ENCODE data around the gene IL17RB. TPM values are rescaled to one million over a fixed set of nuclear protein-coding genes. Genes with fewer than 3 reads are reported as not detected.
A peak's percentile ranks its signal among the peaks of the same experiment; 100 is the strongest.

The IL17RB gene
- total and polyA plus RNA-seq, 4 donors: 0.23 to 1.9 (median 0.74) TPM

DNA sequence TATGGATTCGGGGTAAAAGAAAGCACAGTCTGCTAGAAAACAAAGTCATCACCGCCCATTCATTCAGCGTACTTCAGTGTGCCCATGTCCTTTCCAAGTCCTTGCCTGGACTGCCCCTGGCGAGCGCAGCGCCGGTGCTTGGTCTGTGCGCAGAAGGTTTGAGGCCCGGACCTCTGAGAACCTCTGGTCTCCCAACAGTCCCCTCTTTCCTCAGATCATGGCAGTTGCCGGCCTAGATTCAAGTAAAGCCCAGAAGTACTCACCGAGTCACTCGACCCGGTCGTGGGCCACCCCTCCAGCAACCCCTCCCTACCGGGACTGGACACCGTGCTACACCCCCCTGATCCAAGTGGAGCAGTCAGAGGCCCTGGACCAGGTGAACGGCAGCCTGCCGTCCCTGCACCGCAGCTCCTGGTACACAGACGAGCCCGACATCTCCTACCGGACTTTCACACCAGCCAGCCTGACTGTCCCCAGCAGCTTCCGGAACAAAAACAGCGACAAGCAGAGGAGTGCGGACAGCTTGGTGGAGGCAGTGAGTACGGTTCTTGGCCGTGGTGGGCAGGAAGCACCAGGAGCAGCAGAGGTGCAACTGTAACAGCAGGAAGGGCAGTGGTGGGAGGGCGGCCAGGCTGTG lies 36.5 kb upstream of the IL17RB start:
- DNase-seq: peak in 1 of 2 donors; percentile 59
- 90 to 94% methylated on average over 28 of the region's 28 CpGs for WGBS, 2 donors
- no peaks in the 10 kb centered on the region for H3K4me1 ChIP-seq (ENCODE audit: control insufficient read depth in 1 of 2, insufficient read depth in 2 of 2, low read length in 2 of 2)
- no peaks in the 10 kb centered on the region for H3K36me3 ChIP-seq (ENCODE audit: control insufficient read depth in 1 of 2, insufficient read depth in 2 of 2, low read length in 1 of 2)
- no peak for ATAC-seq (ENCODE audit: low FRiP score)
- no peaks in the 10 kb centered on the region for H3K9me3 ChIP-seq (ENCODE audit: control insufficient read depth, low read length)
- H3K27me3 ChIP-seq (ENCODE audit: control insufficient read depth in 1 of 2, insufficient read depth in 2 of 2, low read length in 1 of 2): no peaks in the 10 kb centered on the region
- no peak overlapping the region for H3K4me3 ChIP-seq (ENCODE audit: low read length in 2 of 2)
- intact Hi-C loops (cut with DNase I): loop anchor here in 1 of 2 donors (5.0 to 10.0 kb wide), 2 partner anchors 82 to 515 kb away; partner anchors contain the start of gene SELENOK
- no peak overlapping the region for H3K27ac ChIP-seq (ENCODE audit: low read depth in 1 of 2, low read length in 2 of 2)

DNA sequence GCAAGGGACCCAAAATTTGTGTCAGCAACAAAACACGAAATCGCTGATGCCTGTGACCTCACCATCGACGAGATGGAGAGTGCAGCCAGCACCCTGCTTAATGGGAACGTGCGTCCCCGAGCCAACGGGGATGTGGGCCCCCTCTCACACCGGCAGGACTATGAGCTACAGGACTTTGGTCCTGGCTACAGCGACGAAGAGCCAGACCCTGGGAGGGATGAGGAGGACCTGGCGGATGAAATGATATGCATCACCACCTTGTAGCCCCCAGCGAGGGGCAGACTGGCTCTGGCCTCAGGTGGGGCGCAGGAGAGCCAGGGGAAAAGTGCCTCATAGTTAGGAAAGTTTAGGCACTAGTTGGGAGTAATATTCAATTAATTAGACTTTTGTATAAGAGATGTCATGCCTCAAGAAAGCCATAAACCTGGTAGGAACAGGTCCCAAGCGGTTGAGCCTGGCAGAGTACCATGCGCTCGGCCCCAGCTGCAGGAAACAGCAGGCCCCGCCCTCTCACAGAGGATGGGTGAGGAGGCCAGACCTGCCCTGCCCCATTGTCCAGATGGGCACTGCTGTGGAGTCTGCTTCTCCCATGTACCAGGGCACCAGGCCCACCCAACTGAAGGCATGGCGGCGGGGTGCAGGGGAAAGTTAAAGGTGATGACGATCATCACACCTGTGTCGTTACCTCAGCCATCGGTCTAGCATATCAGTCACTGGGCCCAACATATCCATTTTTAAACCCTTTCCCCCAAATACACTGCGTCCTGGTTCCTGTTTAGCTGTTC lies 35.0 kb upstream of the IL17RB start:
- 93 to 95% methylated on average over 24 of the region's 24 CpGs for WGBS, 2 donors
- ATAC-seq (ENCODE audit: low FRiP score): no peak
- no peaks in the 10 kb centered on the region for H3K27me3 ChIP-seq (ENCODE audit: control insufficient read depth in 1 of 2, insufficient read depth in 2 of 2, low read length in 1 of 2)

GRCh38 chr3:53812434-53812833 lies 33.9 kb upstream of the IL17RB start:
- no peak for ATAC-seq (ENCODE audit: low FRiP score)
- Histone ChIP-seq H3K27ac (ENCODE audit: low read depth in 1 of 2, low read length in 2 of 2) (no peak overlapping the region), H3K4me1 (ENCODE audit: control insufficient read depth in 1 of 2, insufficient read depth in 2 of 2, low read length in 2 of 2) (no peaks in the 10 kb centered on the region), H3K36me3 (ENCODE audit: control insufficient read depth in 1 of 2, insufficient read depth in 2 of 2, low read length in 1 of 2) (no peaks in the 10 kb centered on the region), H3K4me3 (ENCODE audit: low read length in 2 of 2) (no peak overlapping the region), H3K27me3 (ENCODE audit: control insufficient read depth in 1 of 2, insufficient read depth in 2 of 2, low read length in 1 of 2) (no peaks in the 10 kb centered on the region), H3K9me3 (ENCODE audit: control insufficient read depth, low read length) (no peaks in the 10 kb centered on the region)
- DNase-seq: no peak
- intact Hi-C loops (cut with DNase I): no loop called here
- 78 to 83% methylated on average over 4 of the region's 4 CpGs for WGBS, 2 donors

More for the DNA sequence above, 35.0 kb upstream of the IL17RB start:
- no peak overlapping the region for H3K4me3 ChIP-seq (ENCODE audit: low read length in 2 of 2)
- no peaks in the 10 kb centered on the region for H3K9me3 ChIP-seq (ENCODE audit: control insufficient read depth, low read length)
- DNase-seq: peak in 1 of 2 donors; percentile 58
- intact Hi-C loops (cut with DNase I): no loop called here
- H3K4me1 ChIP-seq (ENCODE audit: control insufficient read depth in 1 of 2, insufficient read depth in 2 of 2, low read length in 2 of 2): no peaks in the 10 kb centered on the region
- H3K36me3 ChIP-seq (ENCODE audit: control insufficient read depth in 1 of 2, insufficient read depth in 2 of 2, low read length in 1 of 2): no peaks in the 10 kb centered on the region
- no peak overlapping the region for H3K27ac ChIP-seq (ENCODE audit: low read depth in 1 of 2, low read length in 2 of 2)

DNA sequence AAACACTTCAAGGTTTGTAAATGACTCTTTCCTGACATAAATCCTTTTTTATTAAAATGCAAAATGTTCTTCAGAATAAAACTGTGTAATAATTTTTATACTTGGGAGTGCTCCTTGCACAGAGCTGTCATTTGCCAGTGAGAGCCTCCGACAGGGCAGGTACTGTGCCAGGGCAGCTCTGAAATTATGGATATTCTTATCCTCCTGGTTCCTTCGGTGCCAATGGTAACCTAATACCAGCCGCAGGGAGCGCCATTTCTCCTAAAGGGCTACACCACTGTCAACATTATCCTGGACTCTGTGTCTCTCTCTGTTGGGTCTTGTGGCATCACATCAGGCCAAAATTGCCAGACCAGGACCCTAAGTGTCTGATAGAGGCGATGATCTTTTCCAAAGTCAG lies 33.1 kb upstream of the IL17RB start:
- Histone ChIP-seq H3K9me3 (ENCODE audit: control insufficient read depth, low read length) (no peaks in the 10 kb centered on the region), H3K4me1 (ENCODE audit: control insufficient read depth in 1 of 2, insufficient read depth in 2 of 2, low read length in 2 of 2) (no peaks in the 10 kb centered on the region), H3K27ac (ENCODE audit: low read depth in 1 of 2, low read length in 2 of 2) (no peak overlapping the region), H3K4me3 (ENCODE audit: low read length in 2 of 2) (no peak overlapping the region), H3K36me3 (ENCODE audit: control insufficient read depth in 1 of 2, insufficient read depth in 2 of 2, low read length in 1 of 2) (no peaks in the 10 kb centered on the region), H3K27me3 (ENCODE audit: control insufficient read depth in 1 of 2, insufficient read depth in 2 of 2, low read length in 1 of 2) (no peaks in the 10 kb centered on the region)
- DNase-seq: peak in 1 of 2 donors; percentile 43
- intact Hi-C loops (cut with DNase I): no loop called here
- 83 to 86% methylated on average over 5 of the region's 5 CpGs for WGBS, 2 donors
- ATAC-seq (ENCODE audit: low FRiP score): no peak

GRCh38 chr3:53813876-53814275 lies 32.5 kb upstream of the IL17RB start:
- Histone ChIP-seq H3K4me3 (ENCODE audit: low read length in 2 of 2) (no peak overlapping the region), H3K36me3 (ENCODE audit: control insufficient read depth in 1 of 2, insufficient read depth in 2 of 2, low read length in 1 of 2) (no peaks in the 10 kb centered on the region), H3K4me1 (ENCODE audit: control insufficient read depth in 1 of 2, insufficient read depth in 2 of 2, low read length in 2 of 2) (no peaks in the 10 kb centered on the region), H3K27ac (ENCODE audit: low read depth in 1 of 2, low read length in 2 of 2) (no peak overlapping the region), H3K9me3 (ENCODE audit: control insufficient read depth, low read length) (no peaks in the 10 kb centered on the region), H3K27me3 (ENCODE audit: control insufficient read depth in 1 of 2, insufficient read depth in 2 of 2, low read length in 1 of 2) (no peaks in the 10 kb centered on the region)
- 85 to 86% methylated on average over 10 of the region's 10 CpGs for WGBS, 2 donors
- intact Hi-C loops (cut with DNase I): no loop called here
- DNase-seq: peak in 1 of 2 donors; percentile 45
- no peak for ATAC-seq (ENCODE audit: low FRiP score)

DNA sequence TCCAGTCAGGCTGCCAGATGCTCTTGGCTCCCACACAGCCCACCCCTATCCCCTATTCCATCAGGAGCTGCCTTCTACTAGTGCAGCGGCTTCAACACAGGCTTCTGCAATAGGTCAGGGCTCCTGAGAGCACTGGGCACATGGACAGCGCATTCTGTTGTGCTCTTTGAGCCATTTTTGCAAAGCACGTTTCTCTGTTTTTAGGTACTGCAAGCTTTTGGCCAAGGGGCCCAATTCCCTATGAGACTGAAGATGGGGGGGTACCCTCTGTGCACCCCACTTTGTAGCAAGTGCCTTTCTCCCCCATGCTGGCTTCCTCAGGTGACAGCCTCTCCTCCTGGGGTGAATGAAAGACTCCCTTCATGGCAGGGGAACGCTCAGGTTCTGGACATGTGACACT lies 31.3 kb upstream of the IL17RB start:
- Histone ChIP-seq H3K27me3 (ENCODE audit: control insufficient read depth in 1 of 2, insufficient read depth in 2 of 2, low read length in 1 of 2) (no peaks in the 10 kb centered on the region), H3K27ac (ENCODE audit: low read depth in 1 of 2, low read length in 2 of 2) (no peak overlapping the region), H3K4me1 (ENCODE audit: control insufficient read depth in 1 of 2, insufficient read depth in 2 of 2, low read length in 2 of 2) (no peaks in the 10 kb centered on the region), H3K4me3 (ENCODE audit: low read length in 2 of 2) (no peak overlapping the region), H3K9me3 (ENCODE audit: control insufficient read depth, low read length) (no peaks in the 10 kb centered on the region), H3K36me3 (ENCODE audit: control insufficient read depth in 1 of 2, insufficient read depth in 2 of 2, low read length in 1 of 2) (no peaks in the 10 kb centered on the region)
- intact Hi-C loops (cut with DNase I): no loop called here
- WGBS, 2 donors: 95 to 96% methylated on average over 4 of the region's 4 CpGs
- DNase-seq (no peak), ATAC-seq (ENCODE audit: low FRiP score) (no peak)

DNA sequence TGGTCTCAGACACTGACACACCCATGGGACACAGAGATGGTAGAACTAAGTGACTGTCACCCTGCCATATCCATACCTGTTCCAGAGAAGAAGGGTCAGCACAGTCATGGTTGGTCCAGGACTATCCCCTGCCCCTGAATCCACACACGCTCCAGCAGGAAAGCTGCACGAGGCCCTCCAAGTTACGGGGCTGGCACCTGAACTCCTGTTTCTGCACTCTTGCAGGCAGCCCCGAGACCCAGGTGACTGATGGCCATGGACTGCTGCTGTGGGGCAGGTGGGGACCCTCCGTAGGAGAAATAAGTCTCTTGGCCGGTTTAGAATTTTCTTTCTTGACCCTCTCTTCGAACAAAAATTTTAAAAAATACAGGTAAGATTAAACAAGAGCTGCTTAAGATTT lies 30.7 kb upstream of the IL17RB start:
- ATAC-seq (ENCODE audit: low FRiP score) (no peak), DNase-seq (peak in 1 of 2 donors; percentile 55)
- no peak overlapping the region for H3K4me3 ChIP-seq (ENCODE audit: low read length in 2 of 2)
- H3K9me3 ChIP-seq (ENCODE audit: control insufficient read depth, low read length): no peaks in the 10 kb centered on the region
- intact Hi-C loops (cut with DNase I): no loop called here
- no peaks in the 10 kb centered on the region for H3K4me1 ChIP-seq (ENCODE audit: control insufficient read depth in 1 of 2, insufficient read depth in 2 of 2, low read length in 2 of 2)
- H3K27me3 ChIP-seq (ENCODE audit: control insufficient read depth in 1 of 2, insufficient read depth in 2 of 2, low read length in 1 of 2): no peaks in the 10 kb centered on the region
- WGBS, 2 donors: 92 to 96% methylated on average over 7 of the region's 7 CpGs
- H3K36me3 ChIP-seq (ENCODE audit: control insufficient read depth in 1 of 2, insufficient read depth in 2 of 2, low read length in 1 of 2): no peaks in the 10 kb centered on the region
- H3K27ac ChIP-seq (ENCODE audit: low read depth in 1 of 2, low read length in 2 of 2): no peak overlapping the region

DNA sequence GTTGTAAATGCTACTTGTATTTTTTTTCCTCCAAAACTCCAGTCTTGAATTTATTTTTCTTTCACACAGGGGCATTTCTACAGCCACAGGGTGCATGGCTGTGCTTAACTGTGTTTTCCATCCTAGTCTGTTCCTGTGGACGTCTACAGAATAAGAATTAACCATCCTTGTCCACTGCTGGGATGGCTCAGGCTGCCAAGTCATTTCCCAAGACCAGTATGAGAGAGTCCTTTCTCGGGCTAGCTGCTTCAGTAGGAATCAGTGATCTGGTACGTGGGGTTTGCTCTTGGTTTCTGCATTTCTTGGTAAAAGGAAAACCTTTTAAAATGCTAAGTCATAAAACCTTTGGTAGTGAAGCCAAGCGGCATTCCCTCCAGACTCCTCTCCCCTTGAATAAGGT lies 29.9 kb upstream of the IL17RB start:
- Histone ChIP-seq H3K4me3 (ENCODE audit: low read length in 2 of 2) (no peak overlapping the region), H3K27me3 (ENCODE audit: control insufficient read depth in 1 of 2, insufficient read depth in 2 of 2, low read length in 1 of 2) (no peaks in the 10 kb centered on the region), H3K36me3 (ENCODE audit: control insufficient read depth in 1 of 2, insufficient read depth in 2 of 2, low read length in 1 of 2) (no peaks in the 10 kb centered on the region), H3K4me1 (ENCODE audit: control insufficient read depth in 1 of 2, insufficient read depth in 2 of 2, low read length in 2 of 2) (no peaks in the 10 kb centered on the region), H3K27ac (ENCODE audit: low read depth in 1 of 2, low read length in 2 of 2) (no peak overlapping the region), H3K9me3 (ENCODE audit: control insufficient read depth, low read length) (no peaks in the 10 kb centered on the region)
- DNase-seq: no peak
- intact Hi-C loops (cut with DNase I): no loop called here
- no peak for ATAC-seq (ENCODE audit: low FRiP score)
- 82 to 86% methylated on average over 4 of the region's 4 CpGs for WGBS, 2 donors

DNA sequence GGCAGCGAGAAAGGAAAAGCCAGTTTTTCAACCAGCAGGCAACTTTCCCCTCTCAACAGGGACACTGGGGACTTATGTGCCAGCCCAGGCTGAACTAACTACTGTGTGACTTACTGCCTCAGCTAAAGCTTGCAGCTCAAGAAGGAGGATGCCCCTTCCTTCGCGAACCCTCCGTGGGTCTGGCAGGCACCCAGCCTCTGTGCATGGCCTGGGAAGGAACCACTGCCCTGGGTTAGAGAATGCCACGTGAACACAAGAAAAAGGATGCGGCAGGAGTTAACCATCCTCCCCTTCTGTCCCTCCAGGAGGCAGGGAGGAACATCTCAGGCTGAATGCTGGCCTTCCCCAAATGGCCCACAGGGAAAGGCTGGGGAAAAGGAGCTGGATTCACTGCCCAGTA lies 29.2 kb upstream of the IL17RB start:
- WGBS, 2 donors: 80 to 91% methylated on average over 6 of the region's 6 CpGs
- H3K27ac ChIP-seq (ENCODE audit: low read depth in 1 of 2, low read length in 2 of 2): no peak overlapping the region
- H3K4me3 ChIP-seq (ENCODE audit: low read length in 2 of 2): no peak overlapping the region
- no peaks in the 10 kb centered on the region for H3K4me1 ChIP-seq (ENCODE audit: control insufficient read depth in 1 of 2, insufficient read depth in 2 of 2, low read length in 2 of 2)
- no peaks in the 10 kb centered on the region for H3K9me3 ChIP-seq (ENCODE audit: control insufficient read depth, low read length)
- intact Hi-C loops (cut with DNase I): no loop called here
- ATAC-seq (ENCODE audit: low FRiP score) (no peak), DNase-seq (peak in 1 of 2 donors; percentile 57)
- no peaks in the 10 kb centered on the region for H3K27me3 ChIP-seq (ENCODE audit: control insufficient read depth in 1 of 2, insufficient read depth in 2 of 2, low read length in 1 of 2)
- H3K36me3 ChIP-seq (ENCODE audit: control insufficient read depth in 1 of 2, insufficient read depth in 2 of 2, low read length in 1 of 2): no peaks in the 10 kb centered on the region

All from aorta (tissue), 5 donors.